Sigmoid colon (tissue), 7 donors: Measurements from ENCODE around the gene PRKCA. TPM values are rescaled to one million over a fixed set of nuclear protein-coding genes. Genes with fewer than 3 reads are reported as not detected.

Experiments used
- DNase-seq: peaks from one replicate; pipeline ENCODE4 v3.0.0-alpha.2; 2019
- H3K27ac ChIP-seq, 4 donors: fragments of 200-600 bp; sonication (generic); one replicate each; pipeline ENCODE4 v1.5.1; 2016 to 2019; ENCODE audit warnings: mild to moderate bottlenecking in 1 of 4
- H3K27me3 ChIP-seq, 3 donors: fragments of 200-600 bp; sonication (generic); one replicate each; pipeline ENCODE4 v1.5.1; 2019; ENCODE audit warnings: mild to moderate bottlenecking in 1 of 3
- H3K36me3 ChIP-seq, 4 donors: fragments of 200-600 bp; sonication (generic); one replicate each; pipeline ENCODE4 v1.5.1; 2016 to 2019
- H3K4me1 ChIP-seq, 4 donors: fragments of 200-600 bp; sonication (generic); one replicate each; pipeline ENCODE4 v1.5.1; 2017 to 2019
- H3K4me3 ChIP-seq, 4 donors: fragments of 200-600 bp; sonication (generic); one replicate each; pipeline ENCODE4 v1.5.1; 2017 to 2019; ENCODE audit warnings: mild to moderate bottlenecking in 2 of 4, moderate library complexity in 1 of 4
- H3K9me3 ChIP-seq, 4 donors: fragments of 200-600 bp in 3 of 4; sonication (generic) in 3 of 4; one replicate each; pipeline versions ENCODE4 v1.5.1 to v1.6.1; 2013 to 2019
- CTCF ChIP-seq, 4 experiments: fragments of 450-650 bp in 3 of 4; fragments of 200-600 bp in 1 of 4; IDR thresholded peaks; one replicate each; pipeline ENCODE4 v1.5.1; 2016 to 2019; ENCODE audit warnings: antibody characterized with exemption in 4 of 4, mild to moderate bottlenecking in 3 of 4, moderate library complexity in 2 of 4
- EP300 ChIP-seq, 4 donors: sonication (generic); formaldehyde crosslinking; IDR thresholded peaks; one replicate each; pipeline ENCODE4 v1.6.1; 2017; ENCODE audit warnings: antibody characterized with exemption in 4 of 4
- POLR2A ChIP-seq, 2 donors: fragments of 450-650 bp; IDR thresholded peaks; one replicate each; pipeline ENCODE4 v1.6.1; 2016; ENCODE audit warnings: antibody characterized with exemption in 2 of 2, mild to moderate bottlenecking in 2 of 2, moderate library complexity in 2 of 2
- POLR2AphosphoS5 ChIP-seq, 4 donors: sonication (generic); formaldehyde crosslinking; IDR thresholded peaks; one replicate each; pipeline ENCODE4 v1.6.1; 2017; ENCODE audit warnings: antibody characterized with exemption in 4 of 4
- WGBS, 2 donors: extraction: QIAGEN DNeasy Blood & Tissue Kit; methylation state at CpG; one replicate each; pipeline ENCODE4 v1.1.7; 2013; 5-methylcytosine and 5-hydroxymethylcytosine counted together
- intact Hi-C: fragments of 100-400 bp; cut with DNase I; formaldehyde crosslinking; loops from one replicate; pipeline ENCODE4 v1.15.1; 2023
- polyA plus RNA-seq, 3 donors: library from polyadenylated mRNA; stranded (reverse); fragments of 200-250 nt; gene quantifications; one replicate each; pipeline ENCODE4 v1.2.3, GENCODE V29; 2013
- total RNA-seq, 4 donors: library from RNA; depleted of rRNA; stranded (reverse); fragments of >200 nt; gene quantifications; one replicate each; pipeline ENCODE4 v1.1.0, GENCODE V29; 2016
- donor health status: healthy with polysubstance abuse.
- donor health status: Bipolar disorder and iron deficiency.
- donor health status: healthy.

The PRKCA gene
- total and polyA plus RNA-seq, 7 donors: 6.6 to 58.4 (median 42.6) TPM

GRCh38 chr17:66531851-66532295 lies 229.5 kb downstream of the PRKCA start:
- intact Hi-C loops: no loop called here
- Histone ChIP-seq H3K4me1 (peaks cover 0 to 56% (median 49%) of the 10 kb centered on the region in 4 donors), H3K36me3 (no peaks in the 10 kb centered on the region), H3K4me3 (no peak overlapping the region), H3K27me3 (no peaks in the 10 kb centered on the region), H3K27ac (peak overlapping the region; percentile 74 to 87 (median 78)), H3K9me3 (no peaks in the 10 kb centered on the region)
- WGBS, 2 donors: 94 to 95% methylated on average over 5 of the region's 5 CpGs
- TF ChIP-seq POLR2AphosphoS5 (IDR thresholded peaks at IDR 0.05): no peak
- no peak for TF ChIP-seq EP300 (IDR thresholded peaks at IDR 0.05)
- no peak for TF ChIP-seq POLR2A (IDR thresholded peaks at IDR 0.05)
- TF ChIP-seq CTCF (IDR thresholded peaks at IDR 0.05): no peak
- DNase-seq: no peak

GRCh38 chr17:66533572-66533971 lies 231.2 kb downstream of the PRKCA start:
- Histone ChIP-seq H3K36me3 (no peaks in the 10 kb centered on the region), H3K27ac (peak overlapping the region; percentile 74 to 87 (median 78)), H3K9me3 (no peaks in the 10 kb centered on the region), H3K4me3 (peak overlapping the region in 3 of 4 donors; percentile 11 to 14 (median 14)), H3K4me1 (peaks cover 0 to 65% (median 58%) of the 10 kb centered on the region in 4 donors), H3K27me3 (no peaks in the 10 kb centered on the region)
- 75 to 80% methylated on average over 9 of the region's 9 CpGs for WGBS, 2 donors
- intact Hi-C loops: no loop called here
- no peak for TF ChIP-seq CTCF (IDR thresholded peaks at IDR 0.05)
- TF ChIP-seq POLR2AphosphoS5 (IDR thresholded peaks at IDR 0.05): peak in 3 of 4 donors; percentile 36 to 61 (median 59)
- TF ChIP-seq EP300 (IDR thresholded peaks at IDR 0.05): no peak
- no peak for TF ChIP-seq POLR2A (IDR thresholded peaks at IDR 0.05)
- peak; percentile 73 for DNase-seq

GRCh38 chr17:66533986-66534385 lies 231.6 kb downstream of the PRKCA start:
- no peak for TF ChIP-seq POLR2A (IDR thresholded peaks at IDR 0.05)
- no peak for TF ChIP-seq CTCF (IDR thresholded peaks at IDR 0.05)
- no peak for TF ChIP-seq EP300 (IDR thresholded peaks at IDR 0.05)
- TF ChIP-seq POLR2AphosphoS5 (IDR thresholded peaks at IDR 0.05): no peak
- H3K9me3 ChIP-seq: no peaks in the 10 kb centered on the region
- no peaks in the 10 kb centered on the region for H3K27me3 ChIP-seq
- WGBS, 2 donors: 68 to 76% methylated on average over 5 of the region's 5 CpGs
- peak overlapping the region; percentile 74 to 87 (median 78) for H3K27ac ChIP-seq
- peaks cover 0 to 69% (median 62%) of the 10 kb centered on the region in 4 donors for H3K4me1 ChIP-seq
- no peak for DNase-seq
- peak overlapping the region in 1 of 4 donors; percentile 14 for H3K4me3 ChIP-seq
- intact Hi-C loops: no loop called here
- H3K36me3 ChIP-seq: no peaks in the 10 kb centered on the region

GRCh38 chr17:66535611-66536010 lies 233.2 kb downstream of the PRKCA start:
- intact Hi-C loops: no loop called here
- WGBS, 2 donors: 61 to 73% methylated on average over 1 of the region's 1 CpG
- H3K4me1 ChIP-seq: peaks cover 0 to 86% (median 78%) of the 10 kb centered on the region in 4 donors
- TF ChIP-seq POLR2AphosphoS5 (IDR thresholded peaks at IDR 0.05): no peak
- no peak for TF ChIP-seq POLR2A (IDR thresholded peaks at IDR 0.05)
- no peak for TF ChIP-seq CTCF (IDR thresholded peaks at IDR 0.05)
- TF ChIP-seq EP300 (IDR thresholded peaks at IDR 0.05): no peak
- no peaks in the 10 kb centered on the region for H3K9me3 ChIP-seq
- H3K27ac ChIP-seq: peak overlapping the region in 3 of 4 donors; percentile 25 to 87 (median 75)
- no peak overlapping the region for H3K4me3 ChIP-seq
- no peak for DNase-seq
- no peaks in the 10 kb centered on the region for H3K36me3 ChIP-seq
- H3K27me3 ChIP-seq: no peaks in the 10 kb centered on the region

- TF ChIP-seq POLR2AphosphoS5 (IDR thresholded peaks at IDR 0.05): no peak
- no peak for TF ChIP-seq POLR2A (IDR thresholded peaks at IDR 0.05)
- no peak for TF ChIP-seq CTCF (IDR thresholded peaks at IDR 0.05)
- TF ChIP-seq EP300 (IDR thresholded peaks at IDR 0.05): no peak
- no peak for DNase-seq
- intact Hi-C loops: no loop called here
- no peaks in the 10 kb centered on the region for H3K36me3 ChIP-seq
- peak overlapping the region in 2 of 4 donors; percentile 75 to 78 for H3K27ac ChIP-seq
- WGBS, 2 donors: 73 to 90% methylated on average over 5 of the region's 5 CpGs
- H3K4me3 ChIP-seq: no peak overlapping the region
- H3K4me1 ChIP-seq: peaks cover 0 to 89% (median 81%) of the 10 kb centered on the region in 4 donors
- no peaks in the 10 kb centered on the region for H3K27me3 ChIP-seq
- no peaks in the 10 kb centered on the region for H3K9me3 ChIP-seq
Measured at GRCh38 chr17:66537502-66537901, 235.1 kb downstream of the PRKCA start.
